OCI-LY3 (cell line): Measurements from ENCODE around the gene ALDH9A1.

Source experiments
- EZH2phosphoT487 ChIP-seq: fragments of 200-600 bp; shearing (Covaris generic); IDR thresholded peaks from 2 replicates; pipeline ENCODE4 v1.6.1; 2018; ENCODE audit warnings: antibody characterized with exemption, mixed run types, low read depth
- TF ChIP-seq, protein P1 (sequence below): fragments of 200-600, 300-600 bp; sonication (generic); IDR thresholded peaks from 2 replicates; pipeline ENCODE4 v1.5.1; 2014; ENCODE audit warnings: antibody characterized with exemption, low read length, low read depth

DNA sequence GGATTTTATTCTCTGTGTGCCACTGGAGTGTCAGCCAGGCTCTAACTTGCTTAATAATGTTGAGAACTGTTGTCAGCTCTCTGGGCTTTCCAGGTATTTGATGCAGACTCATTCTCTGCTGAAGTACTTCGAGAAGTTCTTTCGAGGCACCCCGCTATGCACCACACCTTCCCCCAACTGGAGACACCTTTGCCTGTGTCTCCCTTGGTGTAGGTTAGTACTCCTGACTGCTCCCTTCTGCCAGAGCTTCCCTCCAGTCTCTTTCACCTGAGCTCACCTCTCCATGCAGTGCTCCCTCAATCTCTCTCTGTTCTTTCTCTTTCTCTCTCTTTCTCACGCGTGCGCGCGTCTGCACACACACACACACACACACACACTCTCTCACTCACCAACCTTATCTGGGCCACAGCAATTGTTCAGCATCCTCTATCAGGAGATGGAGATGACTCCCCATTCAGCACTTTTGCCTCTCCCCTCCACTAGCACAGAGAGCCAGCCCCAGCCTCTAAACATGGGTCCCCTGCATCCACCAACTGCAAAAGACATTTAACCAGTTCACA lies 81.3 kb downstream of the ALDH9A1 start:
- TF ChIP-seq, protein P1, sequence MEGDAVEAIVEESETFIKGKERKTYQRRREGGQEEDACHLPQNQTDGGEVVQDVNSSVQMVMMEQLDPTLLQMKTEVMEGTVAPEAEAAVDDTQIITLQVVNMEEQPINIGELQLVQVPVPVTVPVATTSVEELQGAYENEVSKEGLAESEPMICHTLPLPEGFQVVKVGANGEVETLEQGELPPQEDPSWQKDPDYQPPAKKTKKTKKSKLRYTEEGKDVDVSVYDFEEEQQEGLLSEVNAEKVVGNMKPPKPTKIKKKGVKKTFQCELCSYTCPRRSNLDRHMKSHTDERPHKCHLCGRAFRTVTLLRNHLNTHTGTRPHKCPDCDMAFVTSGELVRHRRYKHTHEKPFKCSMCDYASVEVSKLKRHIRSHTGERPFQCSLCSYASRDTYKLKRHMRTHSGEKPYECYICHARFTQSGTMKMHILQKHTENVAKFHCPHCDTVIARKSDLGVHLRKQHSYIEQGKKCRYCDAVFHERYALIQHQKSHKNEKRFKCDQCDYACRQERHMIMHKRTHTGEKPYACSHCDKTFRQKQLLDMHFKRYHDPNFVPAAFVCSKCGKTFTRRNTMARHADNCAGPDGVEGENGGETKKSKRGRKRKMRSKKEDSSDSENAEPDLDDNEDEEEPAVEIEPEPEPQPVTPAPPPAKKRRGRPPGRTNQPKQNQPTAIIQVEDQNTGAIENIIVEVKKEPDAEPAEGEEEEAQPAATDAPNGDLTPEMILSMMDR: no peak
- TF ChIP-seq EZH2phosphoT487: no peak
